Mucosa of gallbladder (tissue), 1 donor: ENCODE data around the gene VDAC2. TPM values are rescaled to one million over a fixed set of nuclear protein-coding genes. Genes with fewer than 3 reads are reported as not detected.

Experiments used
- DNase-seq: peaks from one replicate; pipeline ENCODE4 v3.0.0-alpha.2; 2020; ENCODE audit warnings: low spot score
- total RNA-seq: library from RNA; stranded (reverse); gene quantifications from one replicate; pipeline ENCODE4 v1.2.1, GENCODE V29; 2021
- donor health status: DM: no; HTN: no; CAD: no.

VDAC2 gene
- total RNA-seq, 1 donor from 2014 or later: 152 TPM

DNA sequence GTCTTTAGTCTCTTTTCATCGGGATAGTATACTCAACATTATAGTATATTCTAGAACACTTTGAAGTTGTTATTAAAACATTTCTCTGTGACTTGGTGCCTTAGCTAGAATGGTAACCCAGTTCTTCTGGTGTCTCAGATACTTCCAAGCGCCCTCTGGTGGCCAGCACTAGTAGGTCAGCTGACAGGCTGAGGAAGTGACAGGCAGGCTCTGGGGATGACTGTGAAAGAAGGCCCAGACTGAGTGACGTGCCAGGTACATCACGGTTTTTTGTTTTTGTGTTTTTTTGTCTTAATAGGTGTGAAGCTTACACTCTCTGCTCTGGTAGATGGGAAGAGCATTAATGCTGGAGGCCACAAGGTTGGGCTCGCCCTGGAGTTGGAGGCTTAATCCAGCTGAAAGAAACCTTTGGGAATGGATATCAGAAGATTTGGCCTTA lies 20.0 kb downstream of the VDAC2 start:
- DNase-seq: peak; percentile 93

DNA sequence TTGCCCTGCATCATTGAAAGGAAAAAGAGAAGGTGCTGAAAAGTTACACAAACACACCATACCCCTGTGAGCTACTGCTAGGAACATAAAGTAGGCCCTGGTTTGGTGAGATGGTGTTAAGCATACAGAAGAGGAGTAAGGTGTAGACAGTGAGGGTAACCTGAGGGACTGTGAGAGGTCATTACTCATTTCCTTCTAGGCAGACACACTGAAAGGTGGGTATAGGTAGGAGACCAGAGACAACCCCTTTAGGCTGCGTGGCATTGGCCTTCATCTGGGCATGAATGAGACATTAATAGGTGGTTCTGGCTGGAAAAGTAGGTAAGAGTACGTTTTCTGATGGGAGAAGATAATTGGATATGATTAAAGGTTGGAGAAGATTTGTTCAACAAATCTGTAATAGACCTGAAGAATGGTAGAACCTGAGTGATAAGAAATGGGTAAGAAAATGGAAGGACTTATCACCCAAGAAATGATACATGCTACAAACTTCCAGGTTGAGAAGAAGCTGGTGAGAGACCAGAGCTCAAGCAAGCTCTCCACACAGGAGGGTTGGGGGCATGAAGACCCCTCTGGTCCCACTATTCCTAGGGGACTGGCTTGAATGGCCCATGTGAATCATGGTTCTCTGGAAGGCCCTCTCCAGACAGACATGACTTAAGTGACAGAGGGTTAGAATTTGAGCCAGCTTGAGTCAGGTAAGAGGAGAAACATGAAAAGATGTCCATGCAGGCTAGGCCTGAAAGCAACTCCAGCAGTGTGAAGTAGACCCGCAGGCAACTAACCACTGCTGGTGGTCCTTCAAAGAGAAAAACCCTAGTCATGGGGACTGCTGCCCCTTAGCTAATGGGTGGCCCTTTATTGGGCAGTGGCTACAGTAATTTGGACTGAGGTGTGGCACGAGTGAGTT lies 21.3 kb downstream of the VDAC2 start:
- DNase-seq: no peak

DNA sequence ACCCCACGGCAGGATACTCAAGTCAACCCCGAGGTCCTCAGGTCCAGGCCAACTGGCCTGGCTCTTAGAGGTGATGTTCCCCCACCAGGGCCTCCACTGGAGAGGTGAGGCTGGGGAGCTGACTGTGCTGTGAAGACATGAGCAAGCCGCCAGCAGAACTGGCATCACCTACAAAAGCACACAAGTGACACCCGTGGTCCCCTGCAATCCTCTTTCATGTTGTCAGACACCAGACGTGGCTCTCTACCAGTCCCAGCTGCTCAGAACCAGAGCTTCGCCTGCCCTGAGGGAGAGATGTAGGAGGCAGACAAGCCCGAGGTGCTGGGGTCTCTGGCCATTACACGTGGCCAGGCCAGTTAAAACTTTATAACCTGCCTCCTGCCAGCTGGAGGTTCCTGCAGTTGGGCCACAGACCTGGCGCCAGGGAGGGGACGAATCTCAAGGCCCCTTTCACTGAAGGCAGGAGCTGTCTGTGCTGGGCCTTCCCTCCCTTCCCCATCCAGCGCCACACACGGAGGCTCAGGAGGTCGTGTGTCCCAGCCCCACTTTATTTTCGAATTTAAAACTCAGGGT lies 22.9 kb downstream of the VDAC2 start:
- DNase-seq: no peak

DNA sequence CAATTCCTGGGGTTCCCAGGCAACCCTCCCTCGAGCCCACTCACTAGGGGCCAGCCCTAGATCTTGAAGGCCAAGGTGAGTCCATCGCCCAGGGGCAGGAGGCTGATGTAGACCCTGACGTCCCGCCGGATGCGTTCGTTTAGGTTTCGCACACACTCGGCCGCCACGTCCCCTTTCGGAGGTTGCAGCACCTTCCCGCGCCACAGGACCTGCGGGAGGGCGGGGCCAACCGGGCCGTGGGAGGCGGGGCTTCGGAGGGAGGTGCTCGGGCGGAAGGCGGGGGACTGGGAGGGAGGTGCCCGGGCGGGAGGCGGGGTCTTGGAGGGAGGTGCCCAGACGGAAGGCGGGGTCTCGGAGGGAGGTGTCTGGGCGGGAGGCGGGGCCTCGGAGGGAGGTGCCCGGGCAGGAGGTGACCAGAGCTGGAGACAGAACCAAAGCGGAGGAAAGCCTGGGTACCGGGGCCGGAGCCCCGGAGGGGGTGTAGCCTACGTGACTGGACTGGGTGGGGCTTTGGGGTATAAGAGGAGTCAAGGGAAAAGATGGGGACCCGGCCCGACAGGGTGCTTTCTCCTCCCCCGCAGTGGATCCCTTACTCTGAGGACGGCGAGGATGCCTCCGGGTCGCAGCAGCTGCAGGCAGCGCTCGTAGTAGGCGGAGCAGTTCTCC lies 23.6 kb downstream of the VDAC2 start:
- DNase-seq: peak; percentile 95

DNA sequence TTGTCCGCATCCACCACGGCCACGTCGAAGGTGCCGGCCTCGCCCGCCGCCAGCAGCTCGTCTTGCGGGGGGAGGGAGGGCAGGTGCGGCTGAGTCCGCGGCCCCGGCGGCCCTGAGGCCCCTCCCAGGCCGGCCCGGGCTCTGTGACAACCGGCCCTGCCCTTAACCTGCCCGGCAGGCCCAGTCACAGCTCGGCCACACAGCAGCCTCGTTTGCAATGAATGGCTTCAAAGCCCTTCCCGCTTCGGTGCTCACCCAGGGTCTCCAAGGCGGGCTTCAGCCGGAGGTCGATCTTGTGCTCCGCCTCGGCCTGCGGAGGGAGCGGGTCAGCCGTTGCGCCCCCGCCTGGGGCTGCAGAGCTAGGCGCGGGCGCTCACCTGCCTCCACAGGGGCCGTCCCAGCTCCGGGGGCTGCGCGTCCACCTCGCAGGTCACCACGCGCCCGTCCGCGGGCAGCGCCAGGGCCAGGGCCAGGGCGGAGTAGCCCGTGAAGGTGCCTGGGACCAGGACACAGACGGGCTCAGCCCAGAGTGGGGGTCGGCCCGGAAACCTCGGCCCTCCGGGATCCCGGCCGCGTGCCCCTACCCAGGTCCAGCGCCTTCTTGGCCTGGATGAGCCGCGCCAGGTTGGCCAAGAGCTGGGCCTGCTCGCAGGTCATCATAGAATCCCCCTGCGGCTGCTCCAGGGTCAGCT lies 24.2 kb downstream of the VDAC2 start:
- no peak for DNase-seq

DNA sequence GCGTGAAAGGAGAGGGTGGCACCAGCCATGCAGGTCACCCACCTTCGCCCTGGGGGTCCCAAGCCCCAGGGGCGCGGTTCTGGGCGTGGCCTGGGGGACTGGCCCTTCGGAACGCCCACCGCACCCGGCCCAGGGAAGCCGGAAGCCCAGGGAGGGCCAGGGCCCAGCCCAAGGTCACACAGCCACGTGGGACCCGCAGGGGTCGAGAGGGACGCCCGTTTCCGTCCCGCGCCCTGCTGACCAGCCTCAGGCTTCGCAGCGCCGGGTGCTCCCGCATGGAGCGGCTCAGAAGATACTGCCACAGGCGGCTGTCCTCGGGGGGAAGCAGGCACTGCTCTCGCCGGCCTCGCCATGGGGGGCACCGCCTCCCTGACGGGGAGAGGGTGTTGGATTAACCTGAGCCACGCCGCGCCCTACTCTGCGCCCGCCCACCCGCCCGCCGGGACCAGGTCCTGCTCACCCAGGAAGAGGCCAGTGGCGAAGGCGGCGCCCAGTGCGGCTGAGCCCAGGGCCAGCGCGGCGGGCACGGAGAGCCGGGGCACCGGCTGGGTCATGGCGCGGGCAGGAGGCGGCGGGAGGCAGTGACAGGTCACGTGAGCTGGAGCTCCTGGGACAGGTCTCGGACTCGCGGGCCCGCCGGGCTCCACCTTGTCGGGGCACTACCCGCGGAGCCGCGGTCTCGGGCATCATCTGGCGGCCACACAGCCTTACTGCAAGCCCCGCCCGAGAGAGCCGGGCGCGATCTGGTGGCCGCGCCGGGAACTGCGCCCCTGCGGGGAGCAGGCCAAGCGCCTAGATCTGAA lies 25.0 kb downstream of the VDAC2 start, which contains the start of gene COMTD1:
TSS of gene COMTD1 (minus strand) at position 583 of the 803 bp plus-strand sequence. CDS start at position 554, 29 bp downstream.
- peak; percentile 93 for DNase-seq

DNA sequence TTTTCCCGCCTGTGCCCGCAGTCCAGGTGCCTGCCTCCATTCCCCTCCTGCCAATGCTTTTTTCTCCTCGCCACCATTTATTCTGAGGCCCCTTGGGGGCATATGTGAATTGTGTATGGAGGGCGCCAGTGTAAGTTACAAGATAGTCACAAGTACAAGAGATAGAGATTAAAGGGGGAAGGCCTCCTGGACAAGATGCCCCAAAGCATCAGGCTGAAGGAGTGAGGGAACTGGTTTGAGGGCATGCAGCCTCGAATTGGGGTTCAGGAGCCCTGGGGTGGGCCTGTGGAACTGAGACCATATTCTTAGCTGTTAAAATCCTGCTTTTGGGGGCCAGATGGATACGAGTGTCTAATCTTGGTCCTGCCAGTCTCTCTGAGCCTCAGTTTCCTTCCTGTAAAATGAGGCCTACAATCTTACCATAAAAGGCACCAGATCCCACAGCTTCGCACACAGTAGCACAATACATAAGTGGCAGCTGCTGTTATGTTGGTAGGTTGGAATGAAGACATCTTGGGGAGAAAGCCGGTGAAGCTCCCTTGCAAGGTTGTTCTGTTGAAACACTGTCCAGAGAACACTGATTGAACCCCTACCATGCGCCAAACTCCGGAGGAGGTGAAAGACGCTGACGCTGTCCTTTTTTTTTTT lies 25.7 kb downstream of the VDAC2 start:
- DNase-seq: no peak

DNA sequence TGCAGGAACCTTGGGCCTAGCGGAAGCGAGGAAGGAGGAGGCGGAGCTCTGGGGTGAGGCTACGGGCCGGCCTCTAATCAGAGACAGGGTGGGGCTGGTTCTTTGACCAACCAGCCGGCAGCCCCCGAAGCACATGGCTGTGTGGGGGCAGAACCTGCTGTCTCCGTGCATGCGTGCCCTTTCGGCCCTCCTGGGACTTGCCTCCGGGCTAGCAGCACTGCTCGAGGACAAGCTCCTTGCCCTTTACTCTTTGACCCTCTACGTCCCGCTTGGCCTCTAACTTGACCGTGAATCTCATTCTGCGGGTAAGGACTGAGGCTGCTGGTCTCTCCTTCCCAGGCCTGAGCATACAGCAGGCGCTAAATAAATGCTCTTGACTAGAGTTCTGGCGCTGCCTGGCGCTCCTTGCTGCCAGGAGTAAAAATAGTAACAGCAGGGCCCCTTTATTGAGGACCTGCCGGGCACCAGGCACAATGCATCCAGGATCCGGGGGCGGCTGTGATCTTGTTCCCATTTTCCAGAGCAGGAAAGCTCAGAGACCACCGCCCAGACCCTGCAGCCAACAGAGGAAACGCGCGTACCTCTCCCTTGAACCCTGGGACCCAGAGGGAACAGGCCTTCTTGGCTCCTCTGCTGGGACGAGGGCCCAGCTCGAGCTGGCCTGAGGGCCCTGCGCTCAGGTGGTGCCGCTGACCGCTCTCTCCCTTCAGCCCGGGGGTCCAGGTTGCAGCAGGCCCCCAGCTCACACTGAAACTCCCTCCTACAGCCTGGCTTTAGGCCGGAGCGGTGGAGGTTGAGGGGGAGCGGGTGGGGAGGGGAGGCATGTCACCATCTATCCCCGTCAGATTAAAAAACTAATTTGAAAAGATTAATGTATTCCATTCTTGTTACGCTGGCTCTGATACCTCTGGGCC lies 27.8 kb downstream of the VDAC2 start:
- no peak for DNase-seq

DNA sequence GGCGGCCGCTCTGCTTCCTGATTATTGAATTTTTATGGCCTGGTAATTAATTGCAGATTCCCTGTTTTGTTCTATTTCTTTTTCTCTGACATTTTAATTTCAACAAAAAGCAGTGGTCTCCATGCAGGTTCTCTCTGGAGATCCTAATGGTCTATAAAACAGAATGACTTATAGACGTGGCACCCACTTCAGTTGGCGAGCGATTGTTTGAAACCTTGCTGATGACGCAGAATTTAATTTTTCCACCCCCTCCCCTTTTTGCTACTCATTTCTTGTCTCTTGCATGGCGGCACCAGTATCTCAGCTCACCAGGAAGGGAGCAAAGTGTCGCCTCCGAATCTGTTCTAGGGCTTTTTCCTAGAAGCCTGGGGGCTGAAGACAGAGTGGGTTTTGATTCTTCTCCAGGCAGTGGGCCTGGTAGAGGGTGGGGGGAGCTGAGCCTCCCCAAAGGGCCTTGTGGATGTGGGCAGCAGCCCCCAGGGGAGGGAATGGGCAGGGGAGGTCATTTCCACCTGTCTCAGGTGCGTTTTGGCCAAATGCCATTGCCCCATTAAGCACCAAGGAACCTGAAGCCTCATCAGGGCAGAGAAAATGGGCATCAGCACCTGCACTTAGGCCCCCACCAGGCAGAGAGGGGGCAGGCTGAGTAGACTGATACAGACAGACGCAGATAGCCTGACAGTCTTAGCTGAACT lies 28.6 kb downstream of the VDAC2 start:
- DNase-seq: no peak

DNA sequence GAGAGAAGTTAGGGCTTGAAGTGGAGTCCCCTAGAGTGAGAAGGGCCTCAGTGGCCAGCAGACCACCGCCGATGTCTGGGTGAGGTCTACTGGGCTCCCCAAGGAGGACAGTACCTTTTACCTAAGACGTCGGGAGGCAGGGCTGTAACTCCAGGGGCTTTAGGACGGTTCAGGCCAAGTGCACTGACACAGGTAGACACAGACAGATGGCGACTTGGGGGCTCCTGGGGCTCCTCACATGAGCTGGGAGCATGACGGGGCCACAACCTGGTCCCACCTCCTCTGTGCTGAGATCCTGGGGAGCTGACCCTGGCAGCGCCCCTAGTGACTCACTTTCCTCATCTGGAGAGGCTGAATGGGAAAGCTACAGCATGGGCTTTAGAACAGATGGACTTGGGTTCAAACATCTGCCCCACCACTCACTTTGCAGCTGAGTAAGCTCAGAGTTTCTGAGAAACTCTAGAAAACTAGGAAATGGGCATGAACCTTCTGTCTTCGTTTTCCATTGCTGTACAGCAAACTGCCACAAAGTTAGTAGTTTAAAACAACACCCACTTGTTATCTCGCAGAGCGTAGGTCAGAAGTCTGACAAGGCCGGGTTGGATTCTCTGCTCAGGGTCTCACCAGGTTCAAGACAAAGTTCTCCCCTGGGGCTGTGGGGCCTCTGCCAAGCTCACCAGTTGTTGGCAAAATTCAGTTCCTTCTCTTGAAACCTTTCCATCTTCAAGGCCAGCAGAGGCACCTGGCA lies 29.9 kb downstream of the VDAC2 start:
- no peak for DNase-seq

DNA sequence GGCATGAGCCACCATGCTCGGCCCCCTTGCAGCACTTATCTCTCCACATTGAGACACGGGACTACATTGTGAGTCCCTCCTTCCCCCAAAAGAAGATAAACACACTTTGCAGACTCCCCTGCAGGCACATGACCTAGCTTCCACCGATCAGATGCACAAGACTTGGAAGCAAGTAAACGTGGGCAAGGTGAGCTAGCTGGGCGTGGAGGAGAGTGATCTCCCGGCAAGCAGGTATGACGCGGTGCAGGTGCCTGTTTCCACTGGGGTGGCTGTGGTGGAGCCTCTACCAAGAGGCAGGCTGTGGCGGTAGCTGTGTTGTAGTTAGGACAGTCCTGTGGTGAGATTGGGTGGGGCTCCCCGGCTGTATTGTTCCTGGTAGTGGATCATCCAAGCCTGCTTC lies 32.8 kb downstream of the VDAC2 start:
- no peak for DNase-seq

DNA sequence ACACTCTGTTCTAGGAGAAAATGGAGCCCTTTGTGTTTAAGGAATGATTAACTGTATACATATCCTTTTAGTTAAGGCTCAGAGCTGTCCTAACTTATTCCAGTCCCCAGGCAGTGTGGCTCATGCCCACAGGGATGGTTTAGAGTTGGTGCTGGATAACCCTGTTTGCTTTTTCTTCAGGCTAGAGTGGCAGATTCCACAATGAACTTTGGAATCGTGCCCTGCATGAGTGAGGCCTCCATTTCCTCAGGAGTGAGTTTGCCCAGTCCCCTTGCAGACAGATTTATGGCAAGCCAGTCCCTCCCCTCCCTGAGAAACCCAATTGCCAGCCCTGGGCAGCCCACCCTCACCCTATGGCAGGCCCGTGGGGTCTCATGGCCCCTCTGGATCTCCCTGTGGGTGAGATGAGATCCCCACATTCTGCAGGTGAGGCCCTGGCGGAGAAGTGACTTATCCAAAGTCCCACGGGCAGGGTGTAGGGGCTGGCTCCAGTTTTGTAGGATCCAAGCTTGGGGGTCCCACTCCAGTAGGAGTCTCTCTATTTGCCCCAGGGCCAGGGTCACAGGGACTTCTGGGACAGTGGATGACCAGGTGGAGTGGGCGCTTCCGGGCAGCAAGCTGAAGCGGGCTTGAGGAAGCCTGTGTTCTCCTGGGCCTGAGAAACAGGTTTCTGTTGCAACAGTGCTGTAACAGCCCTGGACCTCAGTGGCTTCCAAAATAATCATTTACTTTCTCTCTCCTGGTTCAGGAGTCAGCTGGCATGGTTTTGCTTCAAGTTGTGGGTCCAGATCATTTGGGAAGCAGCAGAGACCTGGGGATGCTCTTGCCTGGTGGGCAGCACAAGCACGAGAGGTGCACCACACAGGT lies 34.1 kb downstream of the VDAC2 start:
- DNase-seq: no peak

DNA sequence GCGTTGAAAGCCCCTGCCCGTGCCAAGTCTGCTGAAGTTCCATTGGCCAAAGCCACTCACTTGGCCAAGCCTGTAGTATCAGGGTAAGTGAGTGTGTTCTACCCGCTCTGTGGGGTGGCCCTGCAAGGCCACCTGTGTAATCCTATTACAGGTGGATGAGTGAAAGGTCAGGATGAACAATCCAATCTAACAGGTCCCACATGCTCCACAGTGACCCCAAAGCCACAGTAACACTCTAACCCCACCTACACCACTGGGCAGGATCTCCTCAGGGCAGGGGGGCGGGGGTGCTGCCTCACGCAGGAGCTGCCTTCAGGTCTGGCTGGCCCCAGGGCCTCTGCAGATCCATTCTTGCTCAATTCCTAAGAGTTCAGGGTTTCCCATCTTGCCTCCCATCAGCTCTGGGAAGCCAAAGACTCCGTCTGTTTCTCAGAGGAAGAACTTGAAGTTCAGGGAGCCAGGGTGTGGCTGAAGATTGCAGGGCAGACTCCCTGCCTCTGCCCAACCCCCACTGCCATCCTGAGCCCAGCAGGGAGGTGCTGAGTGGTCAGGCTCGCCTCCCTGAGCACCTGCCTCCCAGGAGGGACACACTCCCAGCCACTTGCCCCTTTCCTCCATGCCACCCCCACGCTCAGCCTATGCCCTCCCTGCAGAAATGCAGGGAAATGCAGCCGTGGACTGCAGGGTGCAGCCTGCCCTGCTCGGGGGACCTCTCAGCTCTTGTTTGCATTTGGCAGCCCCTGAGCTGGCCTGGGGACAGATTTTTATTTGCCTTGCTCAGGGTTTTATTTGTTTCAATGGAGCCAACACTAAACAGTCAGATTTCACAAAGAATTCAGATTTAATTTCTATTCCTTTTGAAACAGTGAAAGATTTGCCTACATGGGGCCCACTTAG lies 35.0 kb downstream of the VDAC2 start:
- no peak for DNase-seq

DNA sequence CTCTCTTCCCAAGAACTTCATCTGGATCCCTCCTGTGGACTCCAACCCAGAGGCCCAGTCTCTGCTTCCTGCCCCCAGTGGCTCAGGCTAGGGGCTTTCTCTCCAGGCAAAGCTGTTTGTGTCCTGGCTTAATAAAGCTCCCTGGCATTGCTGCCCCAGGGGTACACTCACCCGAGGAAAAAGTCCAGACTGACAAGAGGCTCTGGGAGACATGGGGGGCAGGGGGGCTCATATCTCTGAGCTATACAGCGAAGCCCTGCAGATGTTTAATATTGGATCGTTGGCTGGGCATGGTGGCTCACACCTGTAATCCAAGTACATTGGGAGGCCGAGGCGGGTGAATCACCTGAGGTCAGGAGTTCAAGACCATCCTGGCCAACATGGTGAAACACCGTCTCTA lies 35.9 kb downstream of the VDAC2 start:
- no peak for DNase-seq

DNA sequence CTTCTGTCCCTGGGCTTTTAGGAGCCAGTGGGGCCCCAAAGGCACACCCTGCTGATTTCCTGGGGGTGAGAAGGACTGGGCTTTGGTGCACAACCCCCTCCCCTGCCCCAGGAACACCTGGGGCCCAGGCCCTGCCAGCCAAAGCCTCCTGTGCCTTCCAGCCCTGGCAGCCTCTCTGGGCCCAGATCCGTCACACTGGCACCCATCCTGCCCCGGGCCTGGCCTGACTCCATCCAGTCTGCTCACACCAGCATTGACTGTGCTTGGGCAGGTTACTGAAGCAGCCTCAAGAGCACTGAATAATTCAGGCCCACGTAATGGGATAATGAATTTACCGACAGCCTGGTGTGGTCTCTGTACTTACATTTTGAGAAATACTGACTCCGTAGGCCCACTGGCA lies 37.2 kb downstream of the VDAC2 start:
- DNase-seq: no peak

DNA sequence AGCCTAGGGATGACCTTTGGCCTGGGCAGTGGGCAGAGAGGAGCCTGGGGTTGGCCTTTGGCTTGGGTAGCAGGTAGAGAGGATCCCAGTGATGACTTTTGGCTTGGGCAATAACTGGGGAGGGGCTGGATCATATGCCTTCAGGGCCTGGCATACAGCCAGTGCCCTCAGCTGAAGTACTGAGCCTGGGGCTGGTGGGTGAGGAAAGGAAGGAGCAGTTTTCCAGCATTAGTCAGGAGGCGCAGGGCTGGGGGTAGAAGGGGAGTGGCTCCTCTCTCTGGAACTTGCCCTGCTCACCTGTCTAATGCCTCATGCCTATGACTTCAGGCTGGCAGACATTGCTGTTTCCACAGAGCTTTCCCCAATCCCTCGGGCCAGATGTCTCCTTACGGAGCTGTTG lies 40.3 kb downstream of the VDAC2 start:
- DNase-seq: no peak
